ENCODE results near the gene TEKTIP1. TPM values are rescaled to one million over a fixed set of nuclear protein-coding genes. Genes with fewer than 3 reads are reported as not detected.

Gene TEKTIP1
- total and polyA plus RNA-seq, 2 of the 4 experiments (the other 2 are of a cell fraction): not detected

DNA sequence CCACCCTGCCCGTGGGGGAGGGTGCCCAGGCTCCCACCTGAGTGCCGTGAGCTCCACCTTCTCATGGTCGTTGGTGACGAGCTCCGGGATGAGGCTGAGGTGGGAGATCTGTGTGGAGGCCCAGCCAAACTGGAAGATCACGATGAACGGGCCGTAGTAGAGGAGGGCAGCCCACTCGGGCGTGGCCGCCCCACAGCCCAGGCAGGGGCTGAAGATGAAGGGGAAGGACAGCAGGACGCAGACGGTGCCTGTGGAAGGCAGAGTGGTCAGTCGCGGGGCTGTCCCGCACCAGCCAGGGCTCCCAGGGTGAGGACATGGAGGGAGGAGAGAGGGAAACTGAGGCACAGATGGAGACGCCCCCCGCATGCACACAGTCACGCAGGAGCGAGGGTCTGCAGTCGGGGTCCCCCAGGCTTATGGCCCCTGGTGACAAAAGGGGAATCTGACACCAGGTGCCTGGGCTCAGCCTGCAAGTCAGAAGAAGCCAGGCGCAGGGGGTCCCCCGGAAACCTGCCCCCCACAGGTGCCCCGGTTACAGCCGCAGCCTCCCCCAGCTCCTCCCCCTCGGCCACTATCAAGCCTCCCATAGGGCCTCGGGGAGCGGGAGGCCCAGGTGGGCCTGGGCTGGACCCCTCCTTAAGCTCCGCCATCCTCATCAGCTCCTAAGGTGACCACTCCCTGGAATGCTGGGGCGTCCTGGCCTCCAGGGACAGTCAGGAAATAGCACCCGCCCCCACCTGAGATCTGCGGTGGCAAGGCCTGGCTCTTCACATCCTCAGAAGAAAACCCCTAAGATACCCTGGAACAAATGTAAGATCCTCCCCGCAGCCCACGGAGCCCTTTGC, 12.2 kb downstream of the TEKTIP1 start (continued):
- TF ChIP-seq NFE2L2 (IDR thresholded peaks at IDR 0.05; ENCODE audit: low read depth, low read length): no peak

DNA sequence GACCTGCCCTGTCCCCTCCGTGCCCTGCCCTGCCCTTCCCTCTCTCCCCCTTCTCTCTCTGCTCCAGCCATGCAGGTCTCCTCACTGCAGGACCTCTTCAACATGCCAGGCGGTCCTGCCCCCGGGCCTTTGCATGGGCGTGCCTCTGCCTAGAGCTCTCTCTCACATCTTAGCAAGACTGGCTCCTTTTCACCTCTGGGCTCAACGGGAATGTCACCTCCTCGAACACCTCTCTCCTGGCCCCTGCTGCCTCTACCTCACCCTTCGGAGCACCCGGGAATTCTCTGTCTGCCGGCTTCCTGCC, 12.8 kb downstream of the TEKTIP1 start:
- Histone ChIP-seq H2BK5ac (ENCODE audit: low read depth, low read length, poor library complexity, severe bottlenecking) (no peak overlapping the region), H3K56ac (ENCODE audit: extremely low read depth, insufficient read depth, low read length) (no peak overlapping the region), H4K20me1 (ENCODE audit: insufficient read depth, low read length) (peaks cover 41% of the 10 kb centered on the region), H3K18ac (ENCODE audit: low read depth, low read length) (no peak overlapping the region), H3K14ac (replicated peaks; ENCODE audit: low read depth, low read length) (no peak overlapping the region), H3K27me3 (ENCODE audit: control insufficient read depth, insufficient read depth, low read length) (no peaks in the 10 kb centered on the region), H3K4me2 (ENCODE audit: low read depth, low read length) (no peak overlapping the region), H4K8ac (ENCODE audit: low read depth in 2 of 2, low read length in 2 of 2) (no peak overlapping the region), H4K91ac (ENCODE audit: insufficient read depth, low read depth, low read length) (no peak overlapping the region), H2BK120ac (ENCODE audit: low read depth, low read length) (no peak overlapping the region), H3K4me3 (ENCODE audit: insufficient read depth, low read depth, low read length) (no peak overlapping the region), H3K9ac (ENCODE audit: low read depth, low read length) (no peak overlapping the region), H3K27ac (ENCODE audit: insufficient read depth, low read length) (no peak overlapping the region), H3K4ac (ENCODE audit: low read depth, low read length) (no peak overlapping the region), H3K4me1 (ENCODE audit: control insufficient read depth, insufficient read depth, low read length) (peaks cover 16% of the 10 kb centered on the region), H3K23ac (ENCODE audit: low read depth, low read length) (no peak overlapping the region), H2AFZ (replicated peaks; ENCODE audit: low read length, poor library complexity) (no peak overlapping the region), H3K79me1 (ENCODE audit: low read depth in 1 of 2, low read length in 2 of 2) (peaks cover 30 to 58% of the 10 kb centered on the region in 2 experiments), H4K5ac (ENCODE audit: low read depth, low read length) (no peak overlapping the region), H2AK9ac (replicated peaks; ENCODE audit: low read depth, low read length, poor library complexity) (no peak overlapping the region), H2BK20ac (ENCODE audit: low read depth, low read length) (no peak overlapping the region), H2AK5ac (ENCODE audit: low read depth, low read length) (no peak overlapping the region), H2BK15ac (ENCODE audit: low read depth, low read length) (no peak overlapping the region), H3K36me3 (ENCODE audit: control insufficient read depth, insufficient read depth, low read length) (peaks cover 16% of the 10 kb centered on the region), H3K9me1 (ENCODE audit: insufficient read depth, low read length) (0 out of 2 replicates have a peak, but pooled peaks cover 4% of the 10 kb centered on the region), H3K9me3 (ENCODE audit: control insufficient read depth, insufficient read depth, low read length) (no peaks in the 10 kb centered on the region)
- in situ Hi-C loops (cut with MboI; ENCODE audit: low sequenced_read_pairs): no loop called here
- CTCF ChIA-PET: no interaction called here
- BruUV-seq (replicated peaks): no TSS peak
- DNase-seq: no peak
- 87% methylated on average over 7 of the region's 9 CpGs; no CpG with 5 or more reads in 1 of the 2 experiments for WGBS, 2 experiments (ENCODE audit: extremely low coverage in 2 of 2, insufficient read length in 1 of 2)
- TF ChIP-seq NFE2L2 (IDR thresholded peaks at IDR 0.05; ENCODE audit: low read depth, low read length): no peak
- no peak for TF ChIP-seq BHLHE40 (IDR thresholded peaks at IDR 0.05; ENCODE audit: low read depth, low read length)
- no peak for TF ChIP-seq POLR2A (IDR thresholded peaks at IDR 0.05; ENCODE audit: low read depth, low read length)
- no peak for TF ChIP-seq ELK1 (IDR thresholded peaks at IDR 0.05; ENCODE audit: borderline replicate concordance, low read depth, low read length)
- no peak for TF ChIP-seq RCOR1 (IDR thresholded peaks at IDR 0.05; ENCODE audit: insufficient replicate concordance, low read length)
- TF ChIP-seq, protein P1, sequence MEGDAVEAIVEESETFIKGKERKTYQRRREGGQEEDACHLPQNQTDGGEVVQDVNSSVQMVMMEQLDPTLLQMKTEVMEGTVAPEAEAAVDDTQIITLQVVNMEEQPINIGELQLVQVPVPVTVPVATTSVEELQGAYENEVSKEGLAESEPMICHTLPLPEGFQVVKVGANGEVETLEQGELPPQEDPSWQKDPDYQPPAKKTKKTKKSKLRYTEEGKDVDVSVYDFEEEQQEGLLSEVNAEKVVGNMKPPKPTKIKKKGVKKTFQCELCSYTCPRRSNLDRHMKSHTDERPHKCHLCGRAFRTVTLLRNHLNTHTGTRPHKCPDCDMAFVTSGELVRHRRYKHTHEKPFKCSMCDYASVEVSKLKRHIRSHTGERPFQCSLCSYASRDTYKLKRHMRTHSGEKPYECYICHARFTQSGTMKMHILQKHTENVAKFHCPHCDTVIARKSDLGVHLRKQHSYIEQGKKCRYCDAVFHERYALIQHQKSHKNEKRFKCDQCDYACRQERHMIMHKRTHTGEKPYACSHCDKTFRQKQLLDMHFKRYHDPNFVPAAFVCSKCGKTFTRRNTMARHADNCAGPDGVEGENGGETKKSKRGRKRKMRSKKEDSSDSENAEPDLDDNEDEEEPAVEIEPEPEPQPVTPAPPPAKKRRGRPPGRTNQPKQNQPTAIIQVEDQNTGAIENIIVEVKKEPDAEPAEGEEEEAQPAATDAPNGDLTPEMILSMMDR (conservative IDR thresholded peaks at IDR 0.05; ENCODE audit: low read depth, low read length): no peak
- TF ChIP-seq MAZ (IDR thresholded peaks at IDR 0.05; ENCODE audit: borderline replicate concordance, low read depth, low read length): no peak
- dilution Hi-C loops (cut with HindIII; ENCODE audit: low sequenced_read_pairs, unreplicated experiment): no loop called here
- POLR2A ChIA-PET (ENCODE audit: unreplicated experiment): no interaction called here
- ATAC-seq (ENCODE audit: low read depth): no peak
- intact Hi-C loops (cut with micrococcal nuclease): no loop called here

Data from IMR-90 (cell line).